ENCODE results near the gene RUNX2. TPM values are rescaled to one million over a fixed set of nuclear protein-coding genes. Genes with fewer than 3 reads are reported as not detected.

Gene RUNX2
- total and polyA plus RNA-seq, 2 of the 8 experiments (the other 6 are each of a cell fraction or from before 2014, with no cell fraction given) = 0.26 to 1.2 TPM

GRCh38 chr6:45423824-45424450 is 95.8 kb downstream of the RUNX2 start (continued):
- TF ChIP-seq EZH2 (IDR thresholded peaks at IDR 0.05; ENCODE audit: low read depth, low read length, severe bottlenecking) (peak; percentile 46), EGR1 (IDR thresholded peaks at IDR 0.05; ENCODE audit: borderline replicate concordance, low read depth, low read length) (no peak), SUZ12 (IDR thresholded peaks at IDR 0.05; ENCODE audit: low read length) (no peak; the same call in 1 of the 2 replicates), GABPA (IDR thresholded peaks at IDR 0.05; ENCODE audit: borderline replicate concordance, insufficient read depth, low read length) (no peak), TAF7 (optimal IDR thresholded peaks at IDR 0.05; ENCODE audit: borderline replicate concordance, low read depth, low read length) (no peak), NRF1 (IDR thresholded peaks at IDR 0.05; ENCODE audit: low read depth, low read length) (no peak), SRF (IDR thresholded peaks at IDR 0.05; ENCODE audit: low read depth, low read length) (no peak)

Data from H1 (cell line).